HG02973 (cell line): Measurements from ENCODE around the gene PRLR.
"Not testable (repeated sequence)": the region's sequence is repeated elsewhere in the genome, so short reads cannot be mapped to it uniquely, and the experiment has no call there.

Experiments used
- ATAC-seq: cut with Tn5 transposase; IDR thresholded peaks from one replicate; pipeline ENCODE4 v1.9.1; 2021; ENCODE audit warnings: moderate library complexity; ENCODE audit not compliant: unreplicated experiment

The PRLR gene

GRCh38 chr5:35133186-35133585, 97.1 kb downstream of the PRLR start:
- no peak for ATAC-seq

GRCh38 chr5:35131723-35132122, 98.6 kb downstream of the PRLR start:
- no peak for ATAC-seq

- ATAC-seq: no peak
These were observed 100.3 kb downstream of the PRLR start for GRCh38 chr5:35129921-35130485.

DNA sequence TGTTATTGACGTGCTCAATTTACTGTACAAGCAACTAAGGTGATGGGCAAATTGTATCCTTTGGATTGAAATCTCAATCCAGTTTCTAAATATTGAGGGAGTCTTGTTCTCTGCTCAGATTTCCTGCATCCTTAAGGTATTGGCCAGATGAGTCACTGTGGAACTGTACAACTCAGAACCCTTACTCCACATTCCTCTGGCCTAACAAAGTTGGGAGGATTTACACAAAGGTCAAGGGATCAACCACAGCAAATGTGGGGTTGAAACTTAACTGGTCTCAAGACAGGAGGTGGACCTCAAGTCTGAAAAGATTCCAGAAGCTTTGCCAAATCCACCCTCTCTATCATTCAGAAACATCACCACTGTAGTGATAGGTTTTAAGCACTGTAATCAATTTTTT, 101.0 kb downstream of the PRLR start:
- ATAC-seq: no peak

- ATAC-seq: no peak
These were observed 103.3 kb downstream of the PRLR start for GRCh38 chr5:35127006-35127405.

DNA sequence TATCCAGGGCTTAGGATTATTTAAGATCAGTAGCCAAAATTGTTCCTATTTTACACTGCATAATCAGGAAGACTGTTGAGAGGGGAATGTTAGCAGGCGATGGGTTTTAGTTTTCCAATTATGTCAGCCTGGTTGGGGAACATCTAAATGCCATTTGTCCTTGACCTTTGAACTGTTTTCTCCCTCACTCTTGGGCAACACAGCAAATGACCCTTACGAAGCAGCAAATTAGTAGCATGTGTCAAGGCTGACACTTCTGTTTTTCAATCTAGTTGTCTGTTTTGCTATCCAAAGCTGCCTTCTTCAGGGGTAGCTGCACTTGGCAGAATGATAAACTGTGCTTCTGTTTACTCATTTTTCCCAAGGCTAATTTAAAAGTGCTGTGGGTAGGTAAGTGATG, 104.5 kb downstream of the PRLR start:
- no peak for ATAC-seq

- no peak for ATAC-seq
These were observed 105.4 kb downstream of the PRLR start for GRCh38 chr5:35124932-35125331.

GRCh38 chr5:35122819-35123218, 107.5 kb downstream of the PRLR start:
- no peak for ATAC-seq

DNA sequence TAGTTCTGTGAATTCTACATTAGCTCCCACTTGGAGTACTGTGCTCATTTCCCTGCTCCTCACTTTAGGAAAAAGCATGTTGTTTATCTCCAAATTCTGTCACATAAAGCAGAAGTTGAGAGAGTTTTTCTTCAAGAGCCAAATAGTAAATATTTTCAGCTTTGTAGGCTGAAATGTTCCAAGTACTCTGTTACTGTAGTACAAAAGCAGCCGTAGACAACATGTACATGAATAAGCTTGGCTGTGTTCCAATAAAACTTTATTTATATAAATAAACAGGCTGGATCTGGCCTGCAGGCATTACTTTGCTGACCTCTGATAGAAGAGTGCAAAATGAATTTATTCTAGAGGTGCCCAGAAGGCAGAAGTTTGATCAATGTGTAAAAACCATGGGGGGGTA, 109.6 kb downstream of the PRLR start:
- ATAC-seq: no peak

- no peak for ATAC-seq
These were observed 112.3 kb downstream of the PRLR start for GRCh38 chr5:35117967-35118366.

- ATAC-seq: no peak
These were observed 114.4 kb downstream of the PRLR start for GRCh38 chr5:35115920-35116319.

DNA sequence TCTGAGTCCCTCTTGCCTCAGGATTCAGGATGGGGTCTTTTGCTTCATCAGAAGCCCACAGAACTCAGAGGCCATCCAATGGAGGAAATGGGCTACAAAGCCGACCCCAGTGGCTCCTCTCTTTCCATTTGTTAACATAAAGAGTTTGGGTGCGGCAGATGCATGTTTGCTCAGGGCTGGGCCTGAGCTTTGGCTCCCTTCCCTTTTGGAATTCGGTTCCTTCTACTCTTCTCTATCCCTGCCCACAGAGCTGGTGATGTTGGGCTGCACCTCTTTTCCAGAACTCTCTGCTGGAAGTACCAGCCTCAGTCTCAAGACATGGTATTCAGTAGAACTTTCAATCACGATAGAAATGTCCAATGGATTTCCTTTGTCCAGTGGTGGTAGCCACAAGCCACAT, 115.6 kb downstream of the PRLR start:
- ATAC-seq: no peak

GRCh38 chr5:35112300-35112699, 118.0 kb downstream of the PRLR start:
- ATAC-seq: no peak

DNA sequence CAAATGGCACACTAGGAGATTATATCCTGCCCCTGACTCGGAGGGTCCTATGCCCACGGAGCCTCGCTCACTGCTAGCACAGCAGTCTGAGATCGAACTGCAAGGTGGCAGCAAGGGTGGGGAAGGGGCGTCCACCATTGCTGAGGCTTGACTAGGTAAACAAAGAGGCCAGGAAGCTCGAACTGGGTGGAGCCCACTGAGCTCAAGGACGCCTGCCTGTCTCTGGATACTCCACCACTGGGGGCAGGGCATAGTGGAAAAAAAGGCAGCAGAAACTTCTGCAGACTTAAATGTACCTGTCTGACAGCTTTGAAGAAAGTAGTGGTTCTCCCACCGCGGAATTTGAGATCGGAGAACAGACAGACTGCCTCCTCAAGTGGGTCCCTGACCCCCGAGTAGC, 125.7 kb downstream of the PRLR start:
- ATAC-seq: not testable (repeated sequence)

GRCh38 chr5:35103637-35104299, 126.5 kb downstream of the PRLR start:
- ATAC-seq: no peak

GRCh38 chr5:35101720-35102119, 128.6 kb downstream of the PRLR start:
- not testable (repeated sequence) for ATAC-seq

GRCh38 chr5:35101016-35101415, 129.3 kb downstream of the PRLR start:
- ATAC-seq: no peak

GRCh38 chr5:35098214-35098613, 132.1 kb downstream of the PRLR start:
- ATAC-seq: no peak

DNA sequence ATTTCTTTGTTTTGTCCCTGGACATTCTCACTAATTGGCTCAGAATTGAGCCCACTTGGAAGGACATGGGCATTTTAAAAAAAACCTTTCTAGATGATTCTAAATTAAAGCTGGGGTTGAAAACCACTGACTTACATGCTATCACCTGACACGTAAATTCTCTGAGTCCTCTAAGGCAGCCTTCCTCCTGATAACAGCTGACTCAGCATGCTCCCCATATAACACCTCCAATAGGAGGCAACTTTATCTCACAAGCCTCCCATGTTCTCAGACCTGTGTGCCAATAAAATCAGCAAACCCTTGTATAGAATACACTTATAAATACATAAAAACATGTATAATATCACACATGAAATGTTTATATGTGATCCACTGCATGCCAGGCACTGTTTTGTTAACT, 133.4 kb downstream of the PRLR start:
- no peak for ATAC-seq

DNA sequence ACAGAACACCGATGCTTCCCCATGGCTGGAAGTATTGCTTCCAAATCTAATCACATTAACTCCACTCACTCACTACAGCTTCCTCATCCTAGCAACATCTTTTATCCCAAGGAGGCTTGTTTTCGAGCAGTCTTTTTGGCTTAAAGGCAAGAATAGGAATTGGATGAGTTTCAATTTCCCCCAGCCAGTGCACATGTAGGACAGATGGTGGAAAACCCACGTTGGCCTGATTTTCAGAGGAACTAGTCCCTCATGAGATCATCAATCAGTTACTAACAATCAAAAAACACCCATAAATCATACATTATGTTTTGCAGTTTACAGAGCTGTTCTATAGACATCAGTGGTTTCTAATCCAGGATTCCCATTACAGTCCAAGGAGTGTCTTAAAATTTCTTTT, 134.1 kb downstream of the PRLR start:
- no peak for ATAC-seq

DNA sequence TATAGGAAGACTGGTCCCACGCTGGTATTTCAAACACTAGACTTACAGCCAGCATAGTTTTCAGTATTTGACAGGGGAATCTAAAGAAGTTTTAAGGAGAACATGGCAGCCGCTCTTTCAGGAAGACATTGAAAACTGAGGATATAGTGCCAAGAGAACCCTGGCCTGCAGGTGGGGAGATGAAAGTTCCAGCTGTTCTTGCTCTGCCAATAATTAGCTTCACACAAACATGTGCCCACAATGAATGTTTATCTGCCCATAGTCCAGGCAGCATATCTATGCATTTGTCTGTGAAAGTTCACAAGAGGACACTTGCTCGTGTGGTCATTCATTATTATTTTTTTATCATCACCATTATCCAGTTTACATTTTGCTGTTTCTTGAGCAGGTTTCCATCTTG, 134.9 kb downstream of the PRLR start:
- no peak for ATAC-seq

- ATAC-seq: no peak
These were observed 135.3 kb downstream of the PRLR start for GRCh38 chr5:35094948-35095347.

DNA sequence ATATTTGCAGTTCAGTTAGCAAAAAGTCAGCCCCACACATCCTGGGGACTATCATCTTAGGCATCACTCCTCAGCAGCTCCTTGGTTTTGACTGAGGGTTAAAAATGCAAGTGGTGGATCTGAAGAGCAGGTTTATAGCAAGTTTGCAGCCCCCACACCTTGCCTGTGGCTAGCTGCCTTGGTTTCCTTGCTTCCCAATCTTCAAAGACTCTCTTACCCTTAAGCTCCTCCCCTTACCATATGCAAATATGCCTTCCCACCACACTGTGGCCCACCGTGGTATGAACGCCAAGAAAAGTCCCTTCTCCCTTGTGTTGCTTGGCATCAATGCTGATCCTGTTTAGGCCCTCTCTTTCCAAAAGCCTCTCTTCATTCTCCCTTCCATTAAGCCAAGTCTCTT, 137.6 kb downstream of the PRLR start:
- no peak for ATAC-seq
